Breast epithelium (tissue), 3 donors: Measurements from ENCODE around the gene STAG1.

Experiments used
- POLR2AphosphoS5 ChIP-seq, 3 donors: sonication (generic); formaldehyde crosslinking; IDR thresholded peaks; one replicate each; pipeline ENCODE4 v1.6.1; 2017; ENCODE audit warnings: antibody characterized with exemption in 3 of 3
- TF ChIP-seq, protein P1 (sequence below), 3 donors: fragments of 450-650 bp; IDR thresholded peaks; one replicate each; pipeline ENCODE4 v1.5.1; 2016 to 2017; ENCODE audit warnings: antibody characterized with exemption in 3 of 3, mild to moderate bottlenecking in 3 of 3, moderate library complexity in 3 of 3

DNA sequence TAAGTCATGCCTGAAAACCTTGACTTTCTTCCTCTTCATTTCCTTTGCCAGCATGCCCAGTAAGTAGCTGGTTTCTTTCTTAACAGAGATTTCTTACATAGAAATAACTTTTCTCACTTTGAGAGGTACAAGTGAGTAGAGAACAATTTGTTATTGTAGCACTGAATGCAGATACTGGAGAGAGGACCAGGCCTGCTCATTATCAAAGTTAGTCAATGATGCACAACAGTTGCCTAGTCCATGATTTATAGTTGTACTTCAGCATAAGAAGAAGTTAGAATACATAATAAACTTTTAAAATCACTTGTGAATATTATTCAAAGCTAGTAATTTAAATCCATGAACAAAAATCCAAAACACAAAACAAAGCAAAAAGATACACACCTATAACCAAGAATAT is 289.0 kb downstream of the STAG1 start:
- TF ChIP-seq POLR2AphosphoS5 (IDR thresholded peaks at IDR 0.05): no peak
- TF ChIP-seq, protein P1, sequence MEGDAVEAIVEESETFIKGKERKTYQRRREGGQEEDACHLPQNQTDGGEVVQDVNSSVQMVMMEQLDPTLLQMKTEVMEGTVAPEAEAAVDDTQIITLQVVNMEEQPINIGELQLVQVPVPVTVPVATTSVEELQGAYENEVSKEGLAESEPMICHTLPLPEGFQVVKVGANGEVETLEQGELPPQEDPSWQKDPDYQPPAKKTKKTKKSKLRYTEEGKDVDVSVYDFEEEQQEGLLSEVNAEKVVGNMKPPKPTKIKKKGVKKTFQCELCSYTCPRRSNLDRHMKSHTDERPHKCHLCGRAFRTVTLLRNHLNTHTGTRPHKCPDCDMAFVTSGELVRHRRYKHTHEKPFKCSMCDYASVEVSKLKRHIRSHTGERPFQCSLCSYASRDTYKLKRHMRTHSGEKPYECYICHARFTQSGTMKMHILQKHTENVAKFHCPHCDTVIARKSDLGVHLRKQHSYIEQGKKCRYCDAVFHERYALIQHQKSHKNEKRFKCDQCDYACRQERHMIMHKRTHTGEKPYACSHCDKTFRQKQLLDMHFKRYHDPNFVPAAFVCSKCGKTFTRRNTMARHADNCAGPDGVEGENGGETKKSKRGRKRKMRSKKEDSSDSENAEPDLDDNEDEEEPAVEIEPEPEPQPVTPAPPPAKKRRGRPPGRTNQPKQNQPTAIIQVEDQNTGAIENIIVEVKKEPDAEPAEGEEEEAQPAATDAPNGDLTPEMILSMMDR (IDR thresholded peaks at IDR 0.05): no peak
